K562 (cell line): Measurements from ENCODE around the gene PRR15.

Source experiments
- FOXA3 ChIP-seq, 2 experiments: fragments of 450-650 bp in 1 of 2; sonication (generic) in 1 of 2; formaldehyde crosslinking; IDR thresholded peaks in 1 of 2; conservative IDR thresholded peaks in 1 of 2; 2 replicates each; pipeline versions ENCODE4 v1.4.0 to v1.8.0; 2020 to 2022; ENCODE audit warnings: mild to moderate bottlenecking in 2 of 2, missing genetic modification reagents in 1 of 2
- MYC ChIP-seq, 2 experiments: fragments of 250-450 bp in 1 of 2; sonication (Bioruptor Pico) in 1 of 2; IDR thresholded peaks; 2 replicates each; pipeline versions ENCODE4 v1.5.1 to v1.6.1; 2012 to 2021; ENCODE audit warnings: low read depth in 2 of 2, borderline replicate concordance in 1 of 2, improper control_type of control experiment in 1 of 2, low read length in 1 of 2, mild to moderate bottlenecking in 1 of 2, moderate library complexity in 1 of 2
- POLR2AphosphoS5 ChIP-seq: IDR thresholded peaks from 2 replicates; pipeline ENCODE4 v1.6.1; 2011; ENCODE audit warnings: mild to moderate bottlenecking, low read depth, low read length, moderate library complexity; ENCODE audit not compliant: control insufficient read depth, insufficient read depth
- SAP30 ChIP-seq: fragments of 200-600 bp; sonication (generic); IDR thresholded peaks from 2 replicates; pipeline ENCODE4 v1.6.1; 2012; ENCODE audit warnings: borderline replicate concordance, low read depth, mild to moderate bottlenecking, moderate library complexity, low read length, control low read depth, inconsistent platforms; ENCODE audit not compliant: insufficient read depth, poor library complexity, severe bottlenecking
- SIN3A ChIP-seq, 2 experiments: fragments of 150-350 bp in 1 of 2; IDR thresholded peaks; 2 replicates each; pipeline ENCODE4 v1.6.1; 2011 to 2016; ENCODE audit warnings: borderline replicate concordance in 2 of 2, low read depth in 2 of 2, low read length in 2 of 2, mild to moderate bottlenecking in 2 of 2, moderate library complexity in 2 of 2; ENCODE audit not compliant: control insufficient read depth in 1 of 2
- SMAD1 ChIP-seq: fragments of 150-350 bp; IDR thresholded peaks from 2 replicates; pipeline ENCODE4 v1.6.1; 2014; ENCODE audit warnings: low read length, low read depth; ENCODE audit not compliant: partially characterized antibody
- TAF9B ChIP-seq: fragments of 450-650 bp; IDR thresholded peaks from 2 replicates; pipeline ENCODE4 v1.6.1; 2018; ENCODE audit warnings: mild to moderate bottlenecking; ENCODE audit not compliant: partially characterized antibody
- TBL1XR1 ChIP-seq, 2 experiments: IDR thresholded peaks; 2 replicates each; pipeline ENCODE4 v1.6.1; 2012; ENCODE audit warnings: improper control_type of control experiment in 2 of 2, low read length in 2 of 2, mild to moderate bottlenecking in 1 of 2
- ZEB2 ChIP-seq: fragments of 450-650 bp; IDR thresholded peaks from 2 replicates; pipeline ENCODE4 v1.6.1; 2016
- ZNF239 ChIP-seq: fragments of 250-450 bp; sonication (Bioruptor Pico); IDR thresholded peaks from 2 replicates; pipeline ENCODE4 v1.4.0; 2020; ENCODE audit warnings: mild to moderate bottlenecking
- TF ChIP-seq, protein P1 (sequence below), 2 experiments: fragments of 450-650 bp; IDR thresholded peaks; 2 replicates each; pipeline ENCODE4 v1.6.1; 2016; ENCODE audit warnings: mild to moderate bottlenecking in 2 of 2, borderline replicate concordance in 1 of 2, low read depth in 1 of 2, moderate library complexity in 1 of 2
- TF ChIP-seq, protein P2 (sequence below): sonication (generic); formaldehyde crosslinking; IDR thresholded peaks from 2 replicates; pipeline ENCODE4 v1.8.0; 2022; ENCODE audit warnings: mild to moderate bottlenecking, missing genetic modification reagents
- TF ChIP-seq, protein P3 (sequence below): fragments of 250-450 bp; sonication (Bioruptor Pico); IDR thresholded peaks from 2 replicates; pipeline ENCODE4 v1.5.0; 2021
- TF ChIP-seq, protein P4 (sequence below), 2 experiments: IDR thresholded peaks in 1 of 2; conservative IDR thresholded peaks in 1 of 2; 2 replicates each; pipeline ENCODE4 v1.6.1; 2016; ENCODE audit warnings: low read depth in 2 of 2, mild to moderate bottlenecking in 1 of 2, missing compliant biosample characterization in 1 of 2, missing genetic modification characterization in 1 of 2, moderate library complexity in 1 of 2

DNA sequence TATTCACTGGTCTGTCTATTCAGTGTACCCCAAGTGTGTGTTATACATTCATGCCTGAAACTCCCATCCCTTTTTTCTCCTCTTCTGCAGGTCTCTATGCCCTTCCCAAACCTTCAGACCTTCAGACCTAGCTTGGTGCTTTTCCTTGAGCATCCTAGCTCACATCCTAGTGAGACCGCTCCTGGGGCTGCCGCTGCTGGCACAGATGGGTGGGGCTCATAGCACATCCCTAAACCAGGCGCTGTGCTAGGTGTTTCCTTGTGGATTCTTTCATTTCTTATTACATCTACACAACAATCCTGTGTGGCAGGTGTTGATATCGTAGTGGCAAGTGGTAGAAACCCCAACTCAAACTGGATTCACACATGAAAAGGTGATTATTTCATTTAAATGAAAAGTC, 43.2 kb downstream of the PRR15 start:
- TF ChIP-seq TAF9B (no peak), ZEB2 (no peak), ZNF239 (no peak), FOXA3 (CRISPR knock-in tag; conservative IDR thresholded peaks at IDR 0.05 in 1 of 2, IDR thresholded peaks at IDR 0.05 in 1 of 2) (no peak), TBL1XR1 (IDR thresholded peaks at IDR 0.05; ENCODE audit: low read length in 2 of 2) (no peak), POLR2AphosphoS5 (no peak), SIN3A (IDR thresholded peaks at IDR 0.05; ENCODE audit: borderline replicate concordance in 2 of 2, control insufficient read depth in 1 of 2, low read depth in 2 of 2, low read length in 2 of 2) (no peak), MYC (IDR thresholded peaks at IDR 0.05; ENCODE audit: low read depth, low read length) (no peak), MYC (CRISPR knock-in tag; IDR thresholded peaks at IDR 0.05; ENCODE audit: borderline replicate concordance, low read depth) (no peak), SMAD1 (no peak), SAP30 (no peak)
- TF ChIP-seq, protein P1, sequence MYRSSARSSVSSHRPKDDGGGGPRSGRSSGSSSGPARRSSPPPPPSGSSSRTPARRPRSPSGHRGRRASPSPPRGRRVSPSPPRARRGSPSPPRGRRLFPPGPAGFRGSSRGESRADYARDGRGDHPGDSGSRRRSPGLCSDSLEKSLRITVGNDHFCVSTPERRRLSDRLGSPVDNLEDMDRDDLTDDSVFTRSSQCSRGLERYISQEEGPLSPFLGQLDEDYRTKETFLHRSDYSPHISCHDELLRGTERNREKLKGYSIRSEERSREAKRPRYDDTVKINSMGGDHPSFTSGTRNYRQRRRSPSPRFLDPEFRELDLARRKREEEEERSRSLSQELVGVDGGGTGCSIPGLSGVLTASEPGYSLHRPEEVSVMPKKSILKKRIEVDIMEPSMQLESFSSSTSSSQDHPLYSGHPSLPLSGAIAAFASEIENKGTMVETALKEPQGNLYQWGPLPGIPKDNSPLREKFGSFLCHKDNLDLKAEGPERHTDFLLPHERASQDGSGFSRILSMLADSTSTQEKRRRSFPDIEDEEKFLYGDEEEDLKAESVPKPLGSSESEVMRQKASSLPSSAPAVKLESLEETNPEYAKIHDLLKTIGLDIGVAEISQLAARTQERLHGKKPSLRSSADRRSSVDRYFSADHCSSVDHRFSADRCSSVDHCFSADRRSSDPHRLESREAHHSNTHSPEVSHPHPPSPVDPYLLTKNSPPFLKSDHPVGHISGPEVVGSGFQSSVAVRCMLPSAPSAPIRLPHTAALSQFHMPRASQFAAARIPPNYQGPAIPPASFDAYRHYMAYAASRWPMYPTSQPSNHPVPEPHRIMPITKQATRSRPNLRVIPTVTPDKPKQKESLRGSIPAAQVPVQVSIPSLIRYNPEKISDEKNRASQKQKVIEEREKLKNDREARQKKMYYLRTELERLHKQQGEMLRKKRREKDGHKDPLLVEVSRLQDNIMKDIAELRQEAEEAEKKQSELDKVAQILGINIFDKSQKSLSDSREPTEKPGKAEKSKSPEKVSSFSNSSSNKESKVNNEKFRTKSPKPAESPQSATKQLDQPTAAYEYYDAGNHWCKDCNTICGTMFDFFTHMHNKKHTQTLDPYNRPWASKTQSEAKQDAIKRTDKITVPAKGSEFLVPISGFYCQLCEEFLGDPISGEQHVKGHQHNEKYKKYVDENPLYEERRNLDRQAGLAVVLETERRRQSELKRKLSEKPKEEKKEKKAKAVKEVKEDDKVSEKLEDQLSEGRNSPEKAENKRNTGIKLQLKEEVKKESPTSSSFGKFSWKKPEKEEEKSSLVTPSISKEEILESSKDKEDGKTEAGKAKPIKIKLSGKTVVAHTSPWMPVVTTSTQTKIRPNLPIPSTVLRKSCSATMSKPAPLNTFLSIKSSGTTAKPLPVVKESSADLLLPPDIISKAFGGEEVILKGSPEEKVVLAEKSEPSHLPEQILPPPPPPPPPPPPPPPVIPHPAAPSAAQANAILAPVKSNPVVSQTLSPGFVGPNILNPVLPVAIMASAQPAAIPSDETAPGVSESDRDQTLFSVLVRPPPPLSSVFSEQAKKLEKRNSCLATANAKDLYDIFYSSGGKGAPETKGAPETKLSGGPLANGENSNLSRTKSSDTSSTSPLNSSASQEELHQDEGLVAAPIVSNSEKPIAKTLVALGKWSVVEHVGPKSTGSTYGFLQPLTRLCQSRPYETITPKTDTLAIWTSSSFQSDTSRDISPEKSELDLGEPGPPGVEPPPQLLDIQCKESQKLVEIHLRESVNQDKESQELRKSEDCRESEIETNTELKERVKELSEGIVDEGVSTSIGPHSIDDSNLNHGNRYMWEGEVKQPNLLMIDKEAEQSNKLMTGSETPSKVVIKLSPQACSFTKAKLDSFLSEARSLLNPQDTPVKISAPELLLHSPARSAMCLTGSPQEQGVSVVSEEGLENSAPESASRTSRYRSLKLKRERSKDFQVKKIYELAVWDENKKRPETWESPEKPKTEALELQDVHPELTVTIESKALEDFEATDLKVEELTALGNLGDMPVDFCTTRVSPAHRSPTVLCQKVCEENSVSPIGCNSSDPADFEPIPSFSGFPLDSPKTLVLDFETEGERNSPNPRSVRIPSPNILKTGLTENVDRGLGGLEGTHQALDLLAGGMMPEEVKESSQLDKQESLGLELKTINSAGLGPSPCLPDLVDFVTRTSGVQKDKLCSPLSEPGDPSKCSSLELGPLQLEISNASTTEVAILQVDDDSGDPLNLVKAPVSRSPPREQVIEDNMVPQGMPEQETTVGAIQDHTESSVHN (IDR thresholded peaks at IDR 0.05; ENCODE audit: borderline replicate concordance in 1 of 2, low read depth in 1 of 2), result no peak
- TF ChIP-seq, protein P2, sequence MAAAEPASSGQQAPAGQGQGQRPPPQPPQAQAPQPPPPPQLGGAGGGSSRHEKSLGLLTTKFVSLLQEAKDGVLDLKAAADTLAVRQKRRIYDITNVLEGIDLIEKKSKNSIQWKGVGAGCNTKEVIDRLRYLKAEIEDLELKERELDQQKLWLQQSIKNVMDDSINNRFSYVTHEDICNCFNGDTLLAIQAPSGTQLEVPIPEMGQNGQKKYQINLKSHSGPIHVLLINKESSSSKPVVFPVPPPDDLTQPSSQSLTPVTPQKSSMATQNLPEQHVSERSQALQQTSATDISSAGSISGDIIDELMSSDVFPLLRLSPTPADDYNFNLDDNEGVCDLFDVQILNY, result no peak
- TF ChIP-seq, protein P3, sequence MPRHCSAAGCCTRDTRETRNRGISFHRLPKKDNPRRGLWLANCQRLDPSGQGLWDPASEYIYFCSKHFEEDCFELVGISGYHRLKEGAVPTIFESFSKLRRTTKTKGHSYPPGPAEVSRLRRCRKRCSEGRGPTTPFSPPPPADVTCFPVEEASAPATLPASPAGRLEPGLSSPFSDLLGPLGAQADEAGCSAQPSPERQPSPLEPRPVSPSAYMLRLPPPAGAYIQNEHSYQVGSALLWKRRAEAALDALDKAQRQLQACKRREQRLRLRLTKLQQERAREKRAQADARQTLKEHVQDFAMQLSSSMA (CRISPR knock-in tag), result no peak
- TF ChIP-seq, protein P4, sequence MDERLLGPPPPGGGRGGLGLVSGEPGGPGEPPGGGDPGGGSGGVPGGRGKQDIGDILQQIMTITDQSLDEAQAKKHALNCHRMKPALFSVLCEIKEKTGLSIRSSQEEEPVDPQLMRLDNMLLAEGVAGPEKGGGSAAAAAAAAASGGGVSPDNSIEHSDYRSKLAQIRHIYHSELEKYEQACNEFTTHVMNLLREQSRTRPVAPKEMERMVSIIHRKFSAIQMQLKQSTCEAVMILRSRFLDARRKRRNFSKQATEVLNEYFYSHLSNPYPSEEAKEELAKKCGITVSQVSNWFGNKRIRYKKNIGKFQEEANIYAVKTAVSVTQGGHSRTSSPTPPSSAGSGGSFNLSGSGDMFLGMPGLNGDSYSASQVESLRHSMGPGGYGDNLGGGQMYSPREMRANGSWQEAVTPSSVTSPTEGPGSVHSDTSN (CRISPR knock-in tag; IDR thresholded peaks at IDR 0.05; ENCODE audit: low read depth), result no peak
- TF ChIP-seq, protein P4 (tag; conservative IDR thresholded peaks at IDR 0.05; ENCODE audit: low read depth), result no peak
